Stimulated activated CD8-positive, alpha-beta memory T cell treated with anti-CD3 and anti-CD28 coated beads, Interleukin-4, amount 100 ng/mL, for 48 hours (primary cell): ENCODE results near the gene FILIP1.
"Not testable (repeated sequence)": the region's sequence is repeated elsewhere in the genome, so short reads cannot be mapped to it uniquely, and the experiment has no call there.

Source experiments
- DNase-seq: peaks from one replicate; pipeline ENCODE4 v3.0.0-alpha.2; 2020

FILIP1 gene

GRCh38 chr6:75444899-75445298 is 48.7 kb downstream of the FILIP1 start:
- DNase-seq, result no peak

GRCh38 chr6:75441883-75442282 is 51.7 kb downstream of the FILIP1 start:
- DNase-seq, result not testable (repeated sequence)

DNA sequence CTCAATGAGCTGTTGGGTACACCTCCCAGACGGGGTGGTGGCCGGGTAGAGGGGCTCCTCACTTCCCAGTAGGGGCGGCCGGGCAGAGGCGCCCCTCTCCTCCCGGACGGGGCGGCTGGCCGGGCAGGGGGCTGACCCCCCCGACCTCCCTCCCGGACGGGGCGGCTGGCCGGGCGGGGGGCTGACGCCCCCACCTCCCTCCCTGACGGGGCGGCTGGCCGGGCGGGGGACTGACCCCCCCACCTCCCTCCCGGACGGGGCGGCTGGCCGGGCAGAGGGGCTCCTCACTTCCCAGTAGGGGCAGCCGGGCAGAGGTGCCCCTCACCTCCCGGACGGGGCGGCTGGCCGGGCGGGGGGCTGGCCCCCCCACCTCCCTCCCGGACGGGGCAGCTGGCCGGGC is 52.1 kb downstream of the FILIP1 start:
- not testable (repeated sequence) for DNase-seq

DNA sequence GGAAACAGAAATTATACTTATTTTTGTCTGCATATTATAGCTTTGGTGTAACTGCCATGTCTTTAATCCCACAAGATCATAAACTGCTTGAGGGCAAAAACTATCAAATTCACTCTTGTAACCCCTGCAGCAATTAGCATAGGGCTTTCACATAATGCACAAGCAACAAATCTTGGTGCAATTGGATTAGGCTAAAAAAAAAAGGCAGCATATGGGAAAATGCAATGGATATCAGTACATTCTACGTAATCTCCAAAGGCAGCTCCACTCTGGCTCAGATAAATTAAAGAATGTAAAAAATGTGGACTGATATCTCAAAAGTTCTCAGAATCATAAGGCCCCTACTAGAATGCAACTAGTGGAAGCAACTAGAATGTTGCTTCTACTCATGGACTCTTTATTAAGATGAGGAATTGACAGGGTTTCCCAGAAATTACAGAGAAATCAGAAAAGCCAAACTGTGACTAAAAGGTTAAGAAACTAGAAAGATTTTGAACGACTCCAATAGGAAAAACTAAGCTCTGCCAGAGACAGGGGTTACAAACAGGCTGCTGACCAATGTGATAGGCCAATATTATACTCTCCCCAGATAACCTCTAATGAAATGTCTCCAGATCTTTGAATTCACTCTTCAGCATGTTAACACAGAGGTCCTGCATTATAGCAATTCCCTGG is 55.0 kb downstream of the FILIP1 start:
- no peak for DNase-seq

DNA sequence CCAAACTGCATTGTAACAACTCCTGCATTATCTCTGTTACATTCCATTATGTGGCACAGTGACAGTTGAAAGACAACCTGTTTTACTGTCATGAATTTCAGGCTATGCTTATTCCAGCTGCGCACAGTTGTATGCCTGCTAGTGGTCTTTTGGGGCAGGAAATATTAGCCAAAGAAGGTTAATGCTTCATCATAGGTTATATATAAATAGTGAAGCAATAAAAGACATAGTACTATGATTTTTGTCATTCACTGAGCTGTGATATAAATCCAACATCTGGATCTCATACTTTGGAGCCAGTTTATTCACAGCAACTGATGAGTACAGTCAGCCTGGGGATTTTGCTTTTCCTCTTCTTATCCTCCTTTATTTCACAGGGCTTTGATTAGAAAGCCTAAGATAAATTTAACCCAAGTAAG is 55.6 kb downstream of the FILIP1 start:
- no peak for DNase-seq

- DNase-seq, result no peak
Observed at GRCh38 chr6:75437421-75437891, 56.1 kb downstream of the FILIP1 start.

DNA sequence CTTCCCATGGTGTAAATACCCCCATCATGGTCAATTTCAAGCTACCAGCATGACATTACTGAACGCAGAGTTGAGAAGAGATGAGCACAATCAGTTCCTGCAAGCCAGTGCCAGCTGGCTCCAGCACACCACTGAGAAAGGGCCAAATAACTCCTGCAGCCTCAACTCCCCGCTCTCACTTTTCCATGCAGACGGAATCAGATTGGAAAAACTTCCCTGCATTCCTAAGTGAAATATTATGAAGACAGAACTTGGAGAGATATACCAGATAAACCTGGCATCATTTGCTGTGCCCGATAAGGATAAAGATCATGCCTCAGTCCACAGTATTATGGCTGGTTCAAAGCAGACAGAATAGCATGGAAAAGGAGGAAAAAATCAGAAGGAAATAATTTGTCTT is 56.7 kb downstream of the FILIP1 start:
- DNase-seq, result no peak

DNA sequence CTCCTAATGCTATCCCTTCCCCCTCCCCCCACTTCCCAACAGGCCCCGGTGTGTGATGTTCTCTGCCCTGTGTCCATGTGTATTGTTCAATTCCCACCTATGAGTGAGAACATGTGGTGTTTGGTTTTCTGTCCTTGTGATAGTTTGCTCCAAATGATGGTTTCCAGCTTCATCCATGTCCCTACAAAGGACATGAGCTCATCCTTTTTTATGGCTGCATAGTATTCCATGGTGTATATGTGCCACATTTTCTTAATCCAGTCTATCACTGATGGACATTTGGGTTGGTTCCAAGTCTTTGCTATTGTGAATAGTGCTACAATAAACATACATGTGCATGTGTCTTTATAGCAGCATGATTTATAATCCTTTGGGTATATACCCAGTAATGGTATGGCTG is 60.8 kb downstream of the FILIP1 start:
- not testable (repeated sequence) for DNase-seq

GRCh38 chr6:75431379-75431778 is 62.2 kb downstream of the FILIP1 start:
- DNase-seq, result no peak

DNA sequence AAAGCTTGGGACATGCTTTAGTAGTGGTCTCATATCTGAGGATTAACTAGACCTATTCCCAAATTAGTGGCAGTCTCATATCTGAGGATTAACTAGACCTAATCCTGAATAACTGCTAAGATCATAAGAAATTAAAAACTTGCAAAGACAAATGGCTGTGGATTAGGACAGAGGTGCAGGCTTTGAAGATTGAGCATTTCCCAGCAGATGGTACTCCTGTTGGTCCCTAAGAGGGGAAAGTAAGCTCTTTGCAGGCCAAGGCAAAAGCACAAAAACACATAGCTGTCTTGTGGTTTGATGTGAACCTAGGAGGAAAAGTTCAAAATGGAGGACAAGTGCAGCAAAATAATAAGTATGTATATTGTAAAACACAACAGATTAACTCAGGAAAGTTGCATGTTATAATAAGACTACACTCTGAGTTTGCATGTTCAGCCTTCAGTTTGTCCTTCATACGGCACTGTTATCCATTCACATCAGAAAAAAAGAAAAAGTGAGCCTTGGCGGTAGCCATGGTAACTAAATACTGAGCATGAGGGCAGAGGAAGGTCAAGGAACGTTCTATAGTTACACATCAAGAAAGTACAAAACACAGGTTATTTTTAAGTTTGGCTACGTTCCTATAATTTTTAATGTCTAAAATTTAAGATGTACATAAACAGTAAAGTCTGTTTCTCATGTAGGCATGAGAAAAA is 62.8 kb downstream of the FILIP1 start:
- no peak for DNase-seq

- DNase-seq, result no peak
Observed at GRCh38 chr6:75429061-75429703, 64.4 kb downstream of the FILIP1 start.

- DNase-seq, result no peak
Observed at GRCh38 chr6:75428204-75428603, 65.4 kb downstream of the FILIP1 start.

GRCh38 chr6:75427329-75427728 is 66.3 kb downstream of the FILIP1 start:
- DNase-seq, result no peak

- DNase-seq, result no peak
Observed at GRCh38 chr6:75424618-75425548, 68.7 kb downstream of the FILIP1 start.

DNA sequence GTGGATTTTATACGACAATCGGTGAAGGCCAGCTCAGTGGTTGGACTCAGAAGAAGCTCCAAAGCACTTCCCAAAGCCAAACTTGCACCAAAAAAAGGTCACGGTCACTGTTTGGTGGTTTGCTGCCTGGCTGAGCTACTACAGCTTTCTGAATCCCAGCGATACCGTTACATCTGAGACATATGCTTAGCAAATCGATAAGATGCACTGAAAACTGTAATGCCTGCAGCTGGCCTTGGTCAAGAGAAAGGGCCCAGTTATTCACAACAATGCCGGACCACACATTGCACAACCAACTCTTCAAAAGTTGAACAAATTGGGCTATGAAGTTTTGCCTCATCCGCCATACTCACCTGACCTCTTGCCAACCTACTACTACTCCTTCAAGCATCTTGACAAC is 70.2 kb downstream of the FILIP1 start:
- DNase-seq, result no peak

DNA sequence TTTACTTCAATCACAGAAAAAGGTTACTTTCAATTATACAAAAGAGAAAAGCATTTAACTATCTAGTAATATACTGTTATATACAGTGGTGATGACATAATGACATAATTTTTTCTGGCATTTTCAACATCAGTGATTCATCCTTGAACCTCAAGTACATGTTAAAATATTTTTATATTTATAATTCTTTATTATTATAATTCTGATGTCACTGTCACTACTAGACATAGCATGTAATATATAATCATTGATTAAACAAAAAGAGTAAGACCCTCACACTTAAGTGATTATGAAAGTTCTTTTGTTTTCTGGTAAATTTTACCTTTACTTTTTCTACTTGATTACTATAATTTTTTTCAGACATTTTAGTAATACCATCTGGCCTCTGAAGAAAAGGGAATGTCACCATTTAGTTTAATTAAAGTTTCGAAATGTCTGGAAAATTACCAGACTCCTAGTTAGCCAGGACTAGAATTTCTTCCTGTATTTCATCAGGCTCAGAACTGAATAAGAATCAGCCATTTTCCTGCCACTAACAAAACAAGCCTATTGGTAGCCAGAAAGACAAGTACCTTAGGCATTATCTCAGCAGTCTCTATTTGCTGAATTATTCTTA is 71.5 kb downstream of the FILIP1 start:
- no peak for DNase-seq

DNA sequence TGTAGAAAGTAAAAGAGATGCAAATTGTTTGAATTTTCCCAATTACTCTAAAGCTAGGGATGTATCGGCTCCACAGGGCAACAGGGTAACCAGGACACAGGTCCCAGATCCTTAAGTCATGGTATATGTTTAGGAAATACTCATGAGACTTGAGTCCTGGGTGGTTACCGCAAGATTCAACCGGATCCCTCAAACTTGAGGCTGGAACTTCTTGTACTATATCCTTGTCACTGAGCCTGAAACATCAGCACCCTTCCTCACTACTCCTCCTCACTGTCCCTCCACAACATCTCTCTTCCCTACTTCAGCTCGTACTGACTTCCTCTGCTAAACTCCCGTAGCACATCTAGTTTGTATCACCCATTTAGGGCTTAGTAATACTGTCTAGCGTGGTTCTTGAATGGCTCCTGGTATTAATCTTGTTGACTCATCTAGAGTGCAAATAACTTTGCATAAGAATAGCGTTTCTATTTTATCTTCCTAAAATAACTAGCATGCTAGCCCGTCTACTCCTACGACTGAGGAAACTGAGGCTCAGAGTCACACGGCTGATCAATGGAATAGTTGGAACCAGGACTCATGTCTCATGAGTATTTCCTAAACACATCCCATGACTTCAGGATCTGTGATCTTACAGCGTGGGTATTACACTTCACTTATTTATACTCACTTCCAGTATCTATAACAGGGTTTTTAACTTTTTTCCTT is 72.1 kb downstream of the FILIP1 start:
- DNase-seq, result no peak

DNA sequence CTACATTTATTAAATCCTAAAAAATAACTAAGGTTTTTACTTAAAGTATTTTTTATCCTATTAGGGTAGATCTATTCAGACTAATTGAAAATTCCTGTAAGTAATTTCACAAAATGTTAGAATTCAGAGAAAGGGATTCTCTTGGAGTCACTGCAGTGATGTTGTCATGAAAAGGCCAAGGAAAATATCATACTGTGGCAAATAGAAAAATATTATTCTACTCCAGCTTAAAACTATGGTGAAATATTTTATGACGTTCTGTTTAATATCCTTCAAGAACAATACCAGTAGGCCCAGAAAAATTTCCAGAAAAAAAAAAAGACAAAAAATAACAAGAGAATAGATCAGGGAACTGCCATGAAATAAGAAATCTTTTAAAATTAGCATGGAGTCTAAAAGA is 73.6 kb downstream of the FILIP1 start:
- DNase-seq, result no peak

DNA sequence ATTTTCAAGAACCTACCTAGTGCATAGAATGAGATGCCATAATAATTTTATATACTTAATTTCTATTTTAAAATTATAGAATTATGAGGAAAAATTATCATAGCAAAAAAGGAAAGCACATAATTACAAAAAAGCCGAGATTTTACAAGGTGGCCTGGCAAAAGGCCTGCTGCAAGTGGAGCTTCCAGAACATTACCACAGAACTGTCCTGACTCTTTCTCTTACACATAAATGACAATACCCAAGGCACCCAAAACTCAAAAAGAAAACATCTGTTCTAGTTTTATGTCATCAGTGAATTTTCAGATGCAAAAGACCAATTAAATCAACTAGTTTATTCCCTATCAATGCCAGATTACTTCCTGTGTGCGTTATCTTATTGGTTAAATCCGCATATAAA is 74.2 kb downstream of the FILIP1 start:
- no peak for DNase-seq

DNA sequence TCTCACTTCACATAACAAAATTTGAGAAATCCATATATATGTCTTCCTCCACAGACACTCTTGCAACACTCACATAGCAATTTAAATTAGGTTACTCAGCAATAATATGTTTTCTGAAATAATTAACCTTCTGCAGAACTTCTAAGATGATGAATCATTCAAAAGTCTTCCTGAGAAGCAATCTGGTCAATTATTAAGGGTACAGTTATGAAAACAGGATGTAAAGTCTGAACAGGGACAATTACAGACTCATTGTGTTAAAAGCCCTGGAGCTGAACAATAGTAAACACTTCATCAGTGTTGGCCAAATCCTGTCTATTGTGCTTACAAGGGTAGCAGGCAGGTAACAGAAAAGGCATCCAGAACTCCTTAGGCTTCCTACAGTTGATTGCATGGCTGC is 75.4 kb downstream of the FILIP1 start:
- DNase-seq, result no peak

GRCh38 chr6:75416443-75416842 is 77.2 kb downstream of the FILIP1 start:
- DNase-seq, result no peak

GRCh38 chr6:75415804-75416203 is 77.8 kb downstream of the FILIP1 start:
- no peak for DNase-seq
